ENCODE measurements around the gene CHKA.

CHKA gene

GRCh38 chr11:68159161-68159560 is 38.0 kb upstream of the CHKA start:
- H3K4me2 ChIP-seq (ENCODE audit: low read length) = no peak overlapping the region
- no peaks in the 10 kb centered on the region for H3K9me3 ChIP-seq (ENCODE audit: control insufficient read depth, low read length)
- no peak overlapping the region for H3K27ac ChIP-seq
- TF ChIP-seq CTCF (IDR thresholded peaks at IDR 0.05) = no peak
- no peak overlapping the region for H3K9ac ChIP-seq
- H3K79me2 ChIP-seq = no peaks in the 10 kb centered on the region
- no peaks in the 10 kb centered on the region for H3K4me1 ChIP-seq
- H3K27me3 ChIP-seq (ENCODE audit: control insufficient read depth, insufficient read depth, low read length) = no peaks in the 10 kb centered on the region
- no peak overlapping the region for H2AFZ ChIP-seq
- no peak overlapping the region for H3K4me3 ChIP-seq (ENCODE audit: low read depth, low read length)
- no peaks in the 10 kb centered on the region for H3K36me3 ChIP-seq (ENCODE audit: control insufficient read depth, insufficient read depth, low read length)

- Histone ChIP-seq H3K4me1 (no peaks in the 10 kb centered on the region), H3K27ac (no peak overlapping the region), H2AFZ (no peak overlapping the region), H3K4me3 (ENCODE audit: low read depth, low read length) (no peak overlapping the region), H3K4me2 (ENCODE audit: low read length) (no peak overlapping the region), H3K36me3 (ENCODE audit: control insufficient read depth, insufficient read depth, low read length) (no peaks in the 10 kb centered on the region), H3K79me2 (no peaks in the 10 kb centered on the region), H3K9me3 (ENCODE audit: control insufficient read depth, low read length) (no peaks in the 10 kb centered on the region), H3K9ac (no peak overlapping the region), H3K27me3 (ENCODE audit: control insufficient read depth, insufficient read depth, low read length) (no peaks in the 10 kb centered on the region)
- no peak for TF ChIP-seq CTCF (IDR thresholded peaks at IDR 0.05)
Measured at GRCh38 chr11:68158580-68158979, 37.4 kb upstream of the CHKA start.

- H3K36me3 ChIP-seq (ENCODE audit: control insufficient read depth, insufficient read depth, low read length) = no peaks in the 10 kb centered on the region
- no peaks in the 10 kb centered on the region for H3K4me1 ChIP-seq
- H3K4me2 ChIP-seq (ENCODE audit: low read length) = no peak overlapping the region
- no peaks in the 10 kb centered on the region for H3K9me3 ChIP-seq (ENCODE audit: control insufficient read depth, low read length)
- no peaks in the 10 kb centered on the region for H3K27me3 ChIP-seq (ENCODE audit: control insufficient read depth, insufficient read depth, low read length)
- H3K27ac ChIP-seq = no peak overlapping the region
- no peaks in the 10 kb centered on the region for H3K79me2 ChIP-seq
- TF ChIP-seq CTCF (IDR thresholded peaks at IDR 0.05) = no peak
- H3K4me3 ChIP-seq (ENCODE audit: low read depth, low read length) = no peak overlapping the region
- H3K9ac ChIP-seq = no peak overlapping the region
- H2AFZ ChIP-seq = no peak overlapping the region
Measured at GRCh38 chr11:68153742-68154141, 32.6 kb upstream of the CHKA start.

GRCh38 chr11:68150037-68150436 is 28.8 kb upstream of the CHKA start:
- no peak overlapping the region for H3K4me3 ChIP-seq (ENCODE audit: low read depth, low read length)
- no peak overlapping the region for H2AFZ ChIP-seq
- peaks cover 8% of the 10 kb centered on the region for H3K4me1 ChIP-seq
- H3K4me2 ChIP-seq (ENCODE audit: low read length) = no peak overlapping the region
- no peaks in the 10 kb centered on the region for H3K27me3 ChIP-seq (ENCODE audit: control insufficient read depth, insufficient read depth, low read length)
- no peak for TF ChIP-seq CTCF (IDR thresholded peaks at IDR 0.05)
- no peaks in the 10 kb centered on the region for H3K36me3 ChIP-seq (ENCODE audit: control insufficient read depth, insufficient read depth, low read length)
- H3K9ac ChIP-seq = no peak overlapping the region
- H3K79me2 ChIP-seq = no peaks in the 10 kb centered on the region
- H3K27ac ChIP-seq = no peak overlapping the region
- no peaks in the 10 kb centered on the region for H3K9me3 ChIP-seq (ENCODE audit: control insufficient read depth, low read length)

GRCh38 chr11:68149417-68149816 is 28.2 kb upstream of the CHKA start:
- Histone ChIP-seq H3K79me2 (no peaks in the 10 kb centered on the region), H3K27me3 (ENCODE audit: control insufficient read depth, insufficient read depth, low read length) (no peaks in the 10 kb centered on the region), H3K36me3 (ENCODE audit: control insufficient read depth, insufficient read depth, low read length) (no peaks in the 10 kb centered on the region), H3K9me3 (ENCODE audit: control insufficient read depth, low read length) (no peaks in the 10 kb centered on the region), H3K4me3 (ENCODE audit: low read depth, low read length) (no peak overlapping the region), H3K9ac (no peak overlapping the region), H2AFZ (no peak overlapping the region), H3K4me2 (ENCODE audit: low read length) (no peak overlapping the region), H3K4me1 (peaks cover 8% of the 10 kb centered on the region), H3K27ac (no peak overlapping the region)
- no peak for TF ChIP-seq CTCF (IDR thresholded peaks at IDR 0.05)
